ENCODE results near the gene RC3H1.
"Not testable (repeated sequence)": the region's sequence is repeated elsewhere in the genome, so short reads cannot be mapped to it uniquely, and the experiment has no call there.

RC3H1 gene

GRCh38 chr1:174028495-174028894 lies 6.3 kb upstream of the RC3H1 start:
- no peak for DNase-seq (ENCODE audit: low read depth, low spot score)

GRCh38 chr1:174023440-174023839 lies 1.3 kb upstream of the RC3H1 start:
- DNase-seq (ENCODE audit: low read depth, low spot score), result no peak

GRCh38 chr1:174022976-174023277 lies 770 bp upstream of the RC3H1 start:
- DNase-seq (ENCODE audit: low read depth, low spot score), result no peak

- no peak for DNase-seq (ENCODE audit: low read depth, low spot score)
Measured at GRCh38 chr1:174021591-174022079, 522 bp downstream of the RC3H1 start.

GRCh38 chr1:174018565-174018964 lies 3.6 kb downstream of the RC3H1 start:
- no peak for DNase-seq (ENCODE audit: low read depth, low spot score)

GRCh38 chr1:174017231-174017970 lies 4.8 kb downstream of the RC3H1 start:
- DNase-seq (ENCODE audit: low read depth, low spot score), result no peak

- DNase-seq (ENCODE audit: low read depth, low spot score), result no peak
Measured at GRCh38 chr1:174013864-174014418, 8.2 kb downstream of the RC3H1 start.

GRCh38 chr1:174008979-174009378 lies 13.2 kb downstream of the RC3H1 start:
- DNase-seq (ENCODE audit: low read depth, low spot score), result no peak

GRCh38 chr1:174008269-174008668 lies 13.9 kb downstream of the RC3H1 start:
- no peak for DNase-seq (ENCODE audit: low read depth, low spot score)

- no peak for DNase-seq (ENCODE audit: low read depth, low spot score)
Measured at GRCh38 chr1:174007851-174008250, 14.3 kb downstream of the RC3H1 start.

GRCh38 chr1:174005032-174005431 lies 17.1 kb downstream of the RC3H1 start:
- DNase-seq (ENCODE audit: low read depth, low spot score), result no peak

- no peak for DNase-seq (ENCODE audit: low read depth, low spot score)
Measured at GRCh38 chr1:174003867-174004266, 18.3 kb downstream of the RC3H1 start.

GRCh38 chr1:174001573-174001972 lies 20.6 kb downstream of the RC3H1 start:
- DNase-seq (ENCODE audit: low read depth, low spot score), result no peak

GRCh38 chr1:174000371-174000770 lies 21.8 kb downstream of the RC3H1 start:
- no peak for DNase-seq (ENCODE audit: low read depth, low spot score)

GRCh38 chr1:173997791-173998190 lies 24.4 kb downstream of the RC3H1 start:
- DNase-seq (ENCODE audit: low read depth, low spot score), result no peak

- no peak for DNase-seq (ENCODE audit: low read depth, low spot score)
Measured at GRCh38 chr1:173996995-173997394, 25.2 kb downstream of the RC3H1 start.

- no peak for DNase-seq (ENCODE audit: low read depth, low spot score)
Measured at GRCh38 chr1:173995475-173995874, 26.7 kb downstream of the RC3H1 start.

GRCh38 chr1:173993948-173994347 lies 28.2 kb downstream of the RC3H1 start:
- DNase-seq (ENCODE audit: low read depth, low spot score), result not testable (repeated sequence)

- no peak for DNase-seq (ENCODE audit: low read depth, low spot score)
Measured at GRCh38 chr1:173988068-173988467, 34.1 kb downstream of the RC3H1 start.

GRCh38 chr1:173986951-173987350 lies 35.2 kb downstream of the RC3H1 start:
- DNase-seq (ENCODE audit: low read depth, low spot score), result no peak

- no peak for DNase-seq (ENCODE audit: low read depth, low spot score)
Measured at GRCh38 chr1:173970252-173970651, 51.9 kb downstream of the RC3H1 start.

GRCh38 chr1:173965896-173966295 lies 56.3 kb downstream of the RC3H1 start:
- DNase-seq (ENCODE audit: low read depth, low spot score), result not testable (repeated sequence)

GRCh38 chr1:173963477-173963876 lies 58.7 kb downstream of the RC3H1 start:
- DNase-seq (ENCODE audit: low read depth, low spot score), result no peak

GRCh38 chr1:173960625-173961024 lies 61.5 kb downstream of the RC3H1 start:
- no peak for DNase-seq (ENCODE audit: low read depth, low spot score)
